CD4-positive, alpha-beta T cell treated with Interleukin-1 beta for 1 hour (primary cell): ENCODE results near the gene TMEM114.

Experiments used
- DNase-seq, 2 donors: peaks; one replicate each; pipeline ENCODE4 v3.0.0-alpha.2; 2020 to 2022

Gene TMEM114

DNA sequence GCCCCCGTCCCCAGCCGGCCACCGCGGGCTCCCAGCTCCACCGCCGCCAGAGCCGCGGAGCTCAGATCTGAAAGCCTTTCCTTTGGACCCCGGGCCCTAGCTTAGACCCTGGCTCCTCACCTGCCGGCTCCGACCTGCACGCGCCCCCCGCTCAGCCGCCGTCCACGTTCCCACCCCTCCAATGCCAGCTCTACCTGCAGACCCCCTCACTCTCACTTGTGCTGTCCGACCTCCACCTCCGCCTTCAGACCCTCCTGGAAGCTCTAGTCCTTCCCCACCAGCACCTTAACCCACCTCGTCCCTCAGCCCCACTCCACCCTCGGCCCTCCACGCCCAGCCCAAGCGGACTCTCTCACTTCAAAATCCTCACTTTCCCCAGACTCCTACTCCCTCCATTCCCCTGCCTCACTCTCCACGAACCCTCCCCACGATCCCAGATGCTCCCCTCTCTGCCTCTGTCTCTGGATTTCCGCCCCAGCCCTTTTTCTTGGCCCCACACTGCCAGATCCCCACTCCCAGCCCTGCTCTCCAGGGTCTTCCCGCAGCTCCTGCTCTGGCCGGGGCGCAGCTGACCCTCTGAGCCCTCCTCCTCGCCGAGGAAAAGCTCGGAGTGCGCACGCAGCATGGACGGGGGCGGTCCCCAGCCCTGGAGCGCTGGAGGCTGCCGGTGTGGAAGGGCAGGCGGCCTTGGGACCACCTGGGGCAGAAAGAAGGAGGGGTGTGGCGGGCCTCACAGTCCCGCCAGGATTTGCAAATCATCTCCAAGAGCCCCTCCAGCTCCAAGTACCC is at the start of gene TMEM114:
Gene TMEM114 (minus strand): TSS at position 612 of the 789 bp plus-strand sequence. CDS start 673 bp downstream, outside the sequence.
- DNase-seq = no peak

DNA sequence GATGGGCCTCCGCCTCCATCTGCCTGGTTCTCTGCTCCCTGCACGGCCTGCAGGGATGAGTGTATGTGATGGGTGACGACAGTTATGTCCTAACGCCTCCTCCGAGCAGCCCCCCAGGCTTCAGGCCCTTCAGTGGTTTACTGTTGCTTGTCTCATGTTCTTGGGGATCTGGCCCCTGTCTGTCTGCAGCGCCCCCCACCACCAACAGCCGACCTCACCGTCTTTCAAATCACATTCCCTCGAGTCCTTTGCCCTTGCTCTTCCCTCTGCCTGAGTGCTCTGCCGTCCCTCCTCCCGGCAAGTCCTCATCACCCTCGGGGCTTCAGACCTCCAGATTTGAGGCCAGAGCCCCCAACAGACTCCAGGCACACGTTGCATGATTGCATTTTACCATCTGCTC is 49.4 kb upstream of the TMEM114 start:
- no peak for DNase-seq

DNA sequence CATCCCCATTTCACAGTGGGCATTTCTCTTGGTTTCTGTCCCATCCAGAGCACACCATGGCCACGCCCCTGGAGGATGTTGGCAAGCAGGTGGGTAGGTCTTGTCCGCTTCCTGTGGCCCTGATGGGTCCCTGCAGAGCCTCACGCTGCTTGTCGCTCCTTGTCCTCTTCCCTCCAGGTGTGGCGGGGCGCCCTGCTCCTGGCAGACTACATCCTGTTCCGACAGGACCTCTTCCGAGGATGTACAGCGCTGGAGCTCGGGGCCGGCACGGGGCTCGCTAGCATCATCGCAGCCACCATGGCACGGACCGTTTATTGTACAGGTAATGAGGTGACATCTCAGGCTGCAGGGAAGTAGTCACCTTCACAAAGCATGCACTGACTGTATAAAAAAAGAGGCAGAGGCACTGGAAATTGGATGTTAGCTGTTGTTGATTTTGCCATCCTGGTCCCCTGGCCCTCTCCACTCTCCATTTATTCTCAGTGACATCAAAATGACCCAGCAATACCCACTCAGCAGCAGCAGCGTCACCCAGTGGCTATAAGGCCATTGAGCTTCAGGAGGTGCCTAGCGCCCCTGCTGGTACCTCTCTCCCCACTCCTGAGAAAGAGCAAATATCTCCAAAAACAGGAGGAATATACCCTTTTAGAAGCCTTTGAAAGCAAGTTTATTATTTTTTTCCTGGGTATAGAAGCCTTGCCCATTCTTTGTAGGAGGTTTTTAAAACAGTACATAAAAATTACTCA is 44.9 kb upstream of the TMEM114 start:
- no peak for DNase-seq

DNA sequence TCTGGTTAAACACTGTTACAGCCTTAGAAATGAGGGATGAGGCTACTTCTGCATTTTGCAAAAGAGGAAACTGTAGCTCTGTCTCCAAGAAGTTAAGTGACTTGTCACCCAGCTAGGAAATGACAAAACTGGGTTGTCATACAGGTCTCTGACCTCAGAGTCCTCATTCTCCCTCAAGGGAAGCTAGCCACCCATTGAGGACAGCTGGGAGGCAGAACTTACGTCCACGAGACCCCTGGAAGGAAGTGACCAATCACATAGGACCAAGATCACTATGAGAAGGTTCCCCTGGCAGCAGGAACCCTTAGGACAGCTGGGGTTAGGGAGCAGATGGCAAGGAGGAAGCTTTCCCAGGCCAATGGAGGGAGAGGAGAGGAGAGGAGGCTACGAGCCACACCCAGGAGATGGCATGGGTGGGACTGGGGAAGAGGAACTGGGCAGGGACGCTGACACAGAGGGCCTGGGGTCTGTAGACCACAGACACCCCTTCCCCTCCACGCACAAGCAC is 42.4 kb upstream of the TMEM114 start:
- peak; percentile 22 to 76 for DNase-seq

DNA sequence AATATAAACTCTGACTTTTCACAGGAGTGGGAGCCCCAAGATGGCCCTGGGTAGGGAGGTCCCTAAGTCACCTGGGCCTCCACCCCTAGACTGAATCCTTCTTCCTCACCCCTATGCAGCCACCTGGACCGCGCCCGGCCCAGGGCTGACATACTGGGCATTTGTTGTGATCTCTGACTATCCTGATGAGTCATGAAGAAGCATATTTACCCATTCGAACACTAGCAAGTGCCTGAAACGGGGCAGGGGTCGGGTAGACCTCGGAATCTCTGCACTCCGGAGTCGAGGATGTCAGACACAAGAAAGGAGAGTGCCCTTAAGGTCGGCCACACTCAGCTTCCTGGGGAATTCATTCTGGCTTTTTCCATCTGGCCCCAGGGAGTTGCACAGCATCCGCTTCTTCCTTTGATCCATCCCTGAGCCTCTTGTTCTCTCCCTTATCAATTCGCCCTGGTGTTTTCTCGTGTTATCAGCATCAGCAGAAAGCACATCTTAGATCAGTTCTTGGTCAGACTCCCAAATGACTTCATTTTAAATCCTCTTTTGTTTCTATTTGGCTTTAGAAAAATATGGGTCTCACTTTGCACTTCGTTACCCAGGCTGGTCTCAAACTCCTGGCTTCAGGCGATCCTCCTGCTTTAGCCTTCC is 41.6 kb upstream of the TMEM114 start:
- peak in 1 of 2 donors; percentile 3 for DNase-seq

DNA sequence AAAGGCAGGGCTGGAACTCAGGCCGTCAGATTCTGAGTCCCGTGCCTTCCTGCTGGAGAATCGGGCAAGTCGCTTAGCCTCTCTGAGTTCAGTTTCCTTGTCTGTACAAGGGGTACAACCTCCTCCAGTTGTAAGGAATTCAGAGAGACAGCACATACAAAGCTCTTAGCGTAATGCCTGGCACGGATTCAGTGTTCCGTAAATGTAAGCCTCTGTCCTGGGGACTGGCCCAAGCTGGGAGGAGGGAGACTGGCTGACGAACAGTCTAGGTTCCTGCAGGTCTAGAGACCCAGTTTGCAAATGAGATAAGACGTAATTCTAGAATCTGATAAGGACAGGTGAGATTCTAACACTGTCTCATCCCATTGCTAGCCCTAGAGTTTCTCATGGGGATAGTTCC is 41.1 kb upstream of the TMEM114 start:
- DNase-seq = no peak

DNA sequence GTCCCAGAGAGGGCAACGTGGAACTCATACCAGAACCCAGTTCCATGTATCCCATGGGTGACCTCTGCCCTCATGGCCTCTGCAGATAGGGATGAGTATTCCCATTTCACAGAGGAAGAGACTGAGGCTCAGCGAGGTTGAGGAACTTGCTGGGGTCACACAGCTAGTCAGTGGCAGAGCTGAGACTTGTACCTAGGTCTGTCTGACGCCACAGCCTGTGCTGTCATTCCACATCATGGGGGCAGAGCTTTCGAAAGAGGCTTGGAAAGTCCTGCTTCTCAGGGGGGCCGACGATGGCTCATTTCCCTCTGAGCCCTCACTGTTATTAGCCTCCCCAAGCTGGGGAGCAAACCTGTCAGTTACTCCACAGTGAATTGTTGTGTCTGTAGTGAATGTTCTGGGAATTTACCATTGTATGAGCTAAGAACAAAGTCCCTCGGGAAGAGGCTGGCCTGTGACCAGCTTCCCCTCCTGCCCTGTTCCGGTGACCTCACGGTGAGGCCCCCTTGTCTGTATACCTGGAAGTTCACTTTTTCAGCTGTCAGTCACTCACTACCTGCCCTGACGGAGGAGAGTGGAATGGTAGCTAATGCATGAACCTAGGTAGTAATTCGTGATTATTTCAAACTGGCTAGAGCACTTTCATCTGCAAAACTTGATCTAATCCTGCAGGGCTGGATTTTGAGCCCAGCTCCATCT is 40.1 kb upstream of the TMEM114 start:
- no peak for DNase-seq

DNA sequence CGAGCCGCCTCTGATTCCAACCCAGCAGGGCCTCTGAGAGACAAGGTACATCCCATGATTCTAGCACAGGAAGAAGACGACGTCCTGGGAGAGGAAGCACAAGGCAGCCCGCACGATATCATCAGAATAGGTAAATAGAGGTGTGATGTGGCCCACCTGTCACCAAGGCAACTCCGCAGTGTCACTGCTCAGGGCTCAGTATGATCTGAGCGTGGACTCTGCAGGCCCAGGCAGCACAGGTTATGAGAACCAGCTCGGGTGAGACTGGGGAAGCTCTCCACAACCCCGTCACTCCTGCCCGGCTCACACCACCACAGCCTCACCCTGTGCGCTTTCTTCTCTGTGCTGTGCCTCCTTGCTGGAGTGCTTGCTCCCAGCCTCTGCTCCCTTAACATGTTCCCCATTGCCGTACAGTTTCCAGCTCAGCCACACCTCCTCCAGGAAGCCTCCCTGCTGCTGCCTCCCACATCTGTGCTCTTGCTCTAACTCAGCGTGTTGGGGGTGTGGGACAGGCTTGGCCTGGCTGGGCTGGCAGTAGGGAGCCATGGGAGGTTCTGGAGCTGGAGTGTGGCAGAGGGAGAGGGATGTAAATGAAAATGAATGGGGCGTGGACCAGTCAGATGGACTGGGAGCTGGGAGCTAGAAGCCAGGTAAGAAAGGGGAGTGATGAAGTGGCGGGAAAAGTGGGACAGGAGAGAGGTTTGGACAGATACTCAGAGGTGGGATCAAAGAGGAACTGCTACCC is 38.8 kb upstream of the TMEM114 start:
- no peak for DNase-seq

DNA sequence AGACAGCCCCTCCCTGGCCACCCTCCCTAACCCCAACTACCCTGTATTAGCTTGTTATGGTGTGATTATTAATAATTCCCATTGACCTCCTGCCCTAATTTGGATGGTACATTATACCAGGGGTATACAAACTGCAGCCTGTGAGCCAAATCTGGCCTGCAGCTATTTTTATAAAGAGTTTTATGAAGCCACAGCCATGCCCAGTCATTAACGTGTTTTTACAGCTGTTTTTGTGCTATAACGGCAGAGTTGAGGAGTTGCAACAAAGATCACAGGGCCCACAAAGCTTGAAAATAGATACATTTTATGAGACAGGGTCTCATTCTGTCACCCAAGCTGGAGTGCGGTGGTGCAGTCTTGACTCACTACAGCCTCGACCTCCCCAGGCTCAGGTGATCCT is 37.1 kb upstream of the TMEM114 start:
- DNase-seq = no peak

DNA sequence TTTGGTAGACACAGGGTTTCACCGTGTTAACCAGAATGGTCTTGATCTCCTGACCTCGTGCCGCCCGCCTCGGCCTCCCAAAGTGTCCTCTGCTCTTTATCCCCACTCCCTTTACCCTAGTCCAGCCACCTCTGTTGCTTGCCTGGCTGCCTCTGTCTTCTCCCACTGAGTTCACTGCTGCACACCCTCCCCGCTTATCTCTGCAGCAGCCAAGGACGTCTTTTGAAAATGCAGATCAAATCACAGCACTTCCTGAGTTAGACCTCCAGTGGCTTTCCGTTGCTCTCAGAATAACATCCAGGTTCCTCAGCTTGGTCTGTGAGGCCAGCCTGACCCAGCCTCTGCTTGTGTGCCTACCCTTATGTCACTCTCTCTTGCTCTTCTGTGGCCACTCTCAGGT is 36.6 kb upstream of the TMEM114 start:
- DNase-seq = no peak

DNA sequence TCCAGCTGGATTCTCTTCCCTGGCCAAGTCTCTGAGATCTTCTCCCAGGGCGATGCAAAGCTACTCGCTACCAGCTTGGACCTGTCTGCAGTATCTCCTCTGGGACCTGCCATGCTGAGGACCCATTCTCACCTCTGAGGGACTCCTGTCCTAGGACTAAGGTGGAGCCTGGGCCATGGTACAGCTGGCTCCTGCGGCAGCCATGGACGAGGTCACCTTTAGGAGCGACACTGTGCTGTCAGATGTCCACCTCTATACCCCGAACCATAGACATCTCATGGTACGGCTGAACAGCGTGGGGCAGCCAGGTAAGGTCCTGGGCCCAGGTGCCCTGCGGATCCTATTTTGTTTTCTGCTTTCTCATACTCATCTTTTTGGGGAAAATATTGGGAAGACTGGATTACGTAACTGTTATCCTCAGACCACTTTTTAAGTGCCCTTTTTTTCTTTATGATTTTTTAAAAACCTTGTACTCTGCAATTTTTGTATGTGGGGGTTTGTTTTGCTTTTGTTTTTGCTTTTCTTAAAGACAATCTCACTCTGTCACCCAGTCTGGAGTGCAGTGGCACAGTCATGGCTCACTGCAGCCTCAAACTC is 35.3 kb upstream of the TMEM114 start:
- DNase-seq = no peak

DNA sequence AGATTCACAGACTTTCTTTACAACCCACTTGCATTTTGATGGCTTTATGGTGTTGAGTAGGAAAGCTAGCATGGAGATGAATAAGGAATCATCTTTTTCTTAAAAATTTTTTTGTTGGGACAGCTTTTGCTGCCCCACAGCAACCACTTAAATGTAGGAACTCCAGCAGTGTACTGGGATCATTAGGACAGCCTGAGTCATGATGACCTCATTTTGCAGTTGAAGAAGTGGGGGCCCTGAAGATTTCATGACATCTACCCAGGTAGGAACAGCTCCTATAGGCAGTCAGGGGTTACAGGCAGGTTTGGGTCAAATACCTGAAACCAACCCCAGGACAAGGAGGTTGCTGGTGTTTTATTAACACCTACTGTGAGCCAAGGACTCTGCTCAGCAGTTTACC is 33.3 kb upstream of the TMEM114 start:
- no peak for DNase-seq

DNA sequence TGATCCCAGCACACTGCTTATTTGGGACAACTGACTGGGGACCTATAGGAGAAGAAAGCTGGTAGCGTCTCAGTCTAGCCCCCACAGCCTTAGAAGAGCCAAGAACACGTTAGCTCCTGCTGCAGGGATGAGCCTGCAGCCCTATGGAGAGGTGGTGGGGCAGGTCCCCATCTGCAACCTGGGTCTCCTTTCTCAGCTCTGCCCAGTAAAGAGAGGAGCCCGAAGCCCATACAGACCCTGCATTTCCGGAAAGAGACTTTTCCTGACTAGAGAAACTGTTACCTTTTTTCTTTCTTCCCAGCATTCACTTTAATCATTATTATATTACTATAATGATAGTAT is 32.0 kb upstream of the TMEM114 start:
- no peak for DNase-seq

DNA sequence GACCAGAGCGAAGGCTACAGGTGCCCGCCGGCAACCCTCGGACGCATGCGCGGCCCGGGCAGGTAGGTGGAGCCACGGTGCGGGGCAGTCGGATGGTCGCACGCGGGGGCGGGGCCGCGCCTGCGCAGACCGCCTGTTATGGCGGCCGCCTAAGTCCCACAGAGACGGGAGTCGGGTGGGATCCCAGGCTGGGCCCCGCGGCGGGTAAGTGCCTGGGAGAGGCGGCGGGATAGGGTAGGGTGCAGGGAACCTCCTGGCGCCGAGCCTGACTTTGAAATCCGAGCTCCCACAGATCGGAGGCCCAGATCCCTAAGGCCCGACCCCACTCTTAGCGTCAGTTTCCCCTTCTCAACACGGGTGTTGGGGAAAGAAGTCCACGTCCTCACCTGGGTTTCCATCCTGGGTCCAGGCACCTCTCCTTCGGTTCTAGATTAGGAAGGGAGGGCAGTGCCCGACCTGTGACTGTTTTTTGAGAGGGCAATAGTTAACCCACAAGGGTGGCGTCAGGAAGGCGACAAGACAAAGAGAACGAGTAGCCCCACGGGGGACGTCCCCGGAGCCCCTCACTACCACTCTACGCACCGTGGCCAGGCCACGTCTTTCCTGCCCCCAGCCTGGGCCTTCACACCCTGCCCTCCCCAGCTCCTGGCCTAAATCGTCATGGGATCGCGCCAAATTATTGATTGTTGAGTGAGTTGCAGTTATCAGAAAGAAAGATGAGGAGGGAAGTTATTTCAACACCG is 31.4 kb upstream of the TMEM114 start, which contains the start of gene METTL22:
Gene METTL22 (plus strand): TSS at position 127 of the 743 bp plus-strand sequence. CDS start 3,968 bp downstream, outside the sequence.
- DNase-seq = peak; percentile 92 to 93

DNA sequence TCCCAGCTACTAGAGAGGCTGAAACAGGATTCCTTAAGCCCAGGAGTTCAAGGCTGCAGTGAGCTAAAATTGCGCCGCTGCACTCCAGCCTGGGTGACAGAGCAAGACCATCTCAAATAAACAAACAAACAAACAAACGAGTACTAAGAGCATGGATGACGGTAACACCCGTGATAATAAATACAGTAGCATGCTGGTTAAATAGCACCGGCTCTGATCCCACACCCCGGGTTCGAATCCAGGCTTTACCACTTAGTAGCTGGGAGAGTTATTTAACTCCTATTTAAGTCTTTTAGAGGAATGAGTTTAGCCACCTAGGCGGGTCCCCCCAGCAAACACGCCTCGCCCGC is 30.9 kb upstream of the TMEM114 start:
- no peak for DNase-seq

DNA sequence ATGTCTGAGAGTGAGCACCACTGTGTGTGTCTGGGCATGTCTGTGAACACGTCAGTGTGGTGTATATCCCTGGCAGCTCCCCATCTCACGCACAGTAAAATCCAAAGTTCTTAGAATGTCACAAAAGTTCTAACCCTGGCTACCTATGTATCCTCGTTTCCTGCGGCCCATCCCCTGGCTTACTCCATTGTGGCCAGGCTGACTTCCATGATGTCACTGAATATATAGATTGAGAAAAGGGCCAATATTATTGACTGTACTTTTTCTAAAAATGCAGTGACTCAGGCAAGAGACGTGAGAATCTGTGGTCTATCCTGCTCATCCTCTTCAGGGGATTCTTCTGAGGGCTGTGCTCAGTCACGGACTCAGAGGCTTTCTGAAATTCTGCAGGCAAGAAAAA is 30.2 kb upstream of the TMEM114 start:
- no peak for DNase-seq

DNA sequence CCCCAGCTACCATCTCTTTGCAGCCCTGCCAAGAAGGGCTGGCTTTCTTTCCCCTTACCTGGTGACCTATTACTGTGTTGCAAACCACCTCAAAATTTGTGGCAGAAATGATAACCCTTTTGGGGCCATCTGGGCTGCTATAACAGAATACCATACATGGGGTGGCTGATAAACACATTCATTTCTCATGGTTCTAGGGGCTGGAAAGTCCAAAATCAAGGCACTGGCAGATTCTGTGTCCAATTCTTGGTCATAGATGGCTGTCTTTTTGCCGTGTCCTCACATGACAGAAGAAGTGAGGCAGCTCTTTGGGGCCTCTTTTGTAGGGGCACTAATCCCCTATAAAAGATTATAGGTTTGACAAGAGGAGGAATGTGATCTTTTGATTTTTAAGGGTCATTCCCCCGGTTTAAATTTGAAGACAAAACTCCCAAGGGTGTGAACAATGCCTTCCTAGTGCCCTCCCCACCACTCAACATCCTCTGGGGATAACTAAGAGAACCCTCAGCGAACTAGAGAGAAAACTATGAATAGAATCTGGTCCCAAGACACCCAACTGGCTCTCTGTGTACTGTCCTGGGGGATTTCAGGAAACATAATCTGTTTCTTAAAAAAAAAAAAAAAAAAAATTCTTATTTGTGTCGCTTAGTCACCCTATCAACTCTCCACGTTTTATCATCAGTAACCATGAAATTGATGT is 29.5 kb upstream of the TMEM114 start:
- DNase-seq = no peak

DNA sequence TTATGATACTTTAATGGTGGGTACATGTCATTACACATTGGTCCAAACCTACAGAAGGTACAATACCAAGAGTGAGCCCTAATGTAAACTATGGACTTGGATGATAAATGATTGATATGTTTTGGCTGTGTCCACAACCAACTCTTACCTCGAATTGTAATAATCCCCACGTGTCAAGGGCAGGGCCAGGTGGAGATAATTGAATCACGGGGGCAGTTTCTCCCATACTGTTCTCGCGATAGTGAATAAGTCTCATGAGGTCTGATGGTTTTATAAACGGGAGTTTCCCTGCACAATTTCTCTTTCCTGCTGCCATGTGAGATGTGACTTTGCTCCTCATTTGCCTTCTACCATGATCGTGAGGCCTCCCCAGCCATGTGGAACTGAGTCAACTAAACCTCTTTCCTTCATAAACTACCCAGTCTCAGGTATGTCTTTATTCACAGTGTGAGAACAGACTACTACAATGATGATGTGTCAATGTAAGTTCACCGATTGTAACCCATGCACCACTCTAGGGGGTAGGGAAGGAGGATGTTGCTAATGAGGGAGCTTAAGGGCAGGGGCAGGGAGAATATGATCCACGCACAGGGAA is 24.2 kb upstream of the TMEM114 start:
- DNase-seq = no peak

DNA sequence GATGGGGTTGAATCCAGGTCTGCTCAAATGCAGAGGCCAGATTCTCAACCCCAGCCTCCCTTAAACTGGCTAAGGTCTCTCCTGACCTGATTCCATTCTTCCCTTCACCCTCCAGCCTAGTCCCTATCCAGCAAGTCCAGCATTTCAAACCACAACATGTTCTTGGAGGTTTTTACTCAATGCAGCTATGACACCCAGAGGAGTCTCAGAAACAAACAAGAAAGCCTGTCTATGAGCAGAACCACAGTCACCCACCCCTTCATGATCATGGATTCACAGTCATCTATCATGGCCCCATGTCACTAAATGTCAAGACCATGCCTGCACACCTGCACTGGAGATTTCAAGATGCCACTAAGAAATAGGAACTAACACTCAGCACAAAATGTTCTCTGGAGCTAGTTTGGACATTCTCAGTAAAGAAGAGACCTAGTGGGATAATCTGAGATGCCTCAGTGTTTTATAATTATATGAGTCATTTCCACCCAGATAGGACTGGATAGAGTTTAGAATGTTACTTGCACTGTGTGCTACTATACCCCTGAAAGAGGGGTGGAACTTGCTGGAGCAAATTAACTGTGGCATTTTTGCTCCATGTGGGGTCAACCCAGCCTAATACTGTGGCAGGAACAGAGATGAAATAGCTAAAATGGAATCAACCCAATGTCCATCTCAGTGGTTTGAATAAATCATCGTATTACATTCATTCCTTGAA is 21.7 kb upstream of the TMEM114 start:
- no peak for DNase-seq
